ENCODE results near the gene DNAL1. TPM values are rescaled to one million over a fixed set of nuclear protein-coding genes. Genes with fewer than 3 reads are reported as not detected.

Gene DNAL1
- total and polyA plus RNA-seq, 2 of the 13 experiments (the other 11 are each of a cell fraction or from before 2014, with no cell fraction given) = 1.4 to 13.3 TPM

GRCh38 chr14:73713803-73714655, 69.2 kb downstream of the DNAL1 start, which contains the start of gene PNMA1 (continued):
- TF ChIP-seq FOXO4 (CRISPR knock-in tag; conservative IDR thresholded peaks at IDR 0.05) (0 out of 2 replicates have a peak, but pooled peaks have one; percentile 75), ZNF891 (CRISPR knock-in tag; IDR thresholded peaks at IDR 0.05) (no peak), NFKBIZ (CRISPR knock-in tag; IDR thresholded peaks at IDR 0.05) (0 out of 2 replicates have a peak, but pooled peaks have one; percentile 50), ZFP90 (CRISPR knock-in tag; IDR thresholded peaks at IDR 0.05; ENCODE audit: borderline replicate concordance) (no peak; the same call in 1 of the 2 replicates), MED1 (CRISPR knock-in tag; IDR thresholded peaks at IDR 0.05) (no peak; the same call in 1 of the 2 replicates), MIER3 (CRISPR knock-in tag; IDR thresholded peaks at IDR 0.05; ENCODE audit: borderline replicate concordance) (no peak), YY1 (IDR thresholded peaks at IDR 0.05; ENCODE audit: insufficient read depth, insufficient replicate concordance, low read depth, low read length) (peak; percentile 90), ZNF335 (CRISPR knock-in tag; IDR thresholded peaks at IDR 0.05) (no peak), ZNF20 (CRISPR knock-in tag; IDR thresholded peaks at IDR 0.05) (no peak), NFATC3 (CRISPR knock-in tag; IDR thresholded peaks at IDR 0.05) (no peak), ZNF660 (CRISPR knock-in tag; IDR thresholded peaks at IDR 0.05; ENCODE audit: borderline replicate concordance, low read depth) (0 out of 2 replicates have a peak, but pooled peaks have one; percentile 22), AHR (CRISPR knock-in tag; IDR thresholded peaks at IDR 0.05) (no peak), ZC3H13 (CRISPR knock-in tag; IDR thresholded peaks at IDR 0.05) (peak; percentile 47), KLF13 (CRISPR knock-in tag; IDR thresholded peaks at IDR 0.05) (no peak), ZNF232 (CRISPR knock-in tag; IDR thresholded peaks at IDR 0.05; ENCODE audit: borderline replicate concordance) (no peak), ZNF530 (CRISPR knock-in tag; IDR thresholded peaks at IDR 0.05; ENCODE audit: low read depth) (no peak), KDM5B (CRISPR knock-in tag; IDR thresholded peaks at IDR 0.05; ENCODE audit: borderline replicate concordance) (peak; percentile 45), PLRG1 (conservative IDR thresholded peaks at IDR 0.05) (no peak), KLF16 (CRISPR knock-in tag; IDR thresholded peaks at IDR 0.05) (0 out of 4 replicates have a peak, but pooled peaks of 1 of the 2 experiments have one; percentile 15), ZBTB7B (CRISPR knock-in tag; IDR thresholded peaks at IDR 0.05) (0 out of 2 replicates have a peak, but pooled peaks have one; percentile 39), XRCC5 (optimal IDR thresholded peaks at IDR 0.05; ENCODE audit: low read length) (no peak), AKNA (CRISPR knock-in tag; IDR thresholded peaks at IDR 0.05; ENCODE audit: borderline replicate concordance) (no peak)

Data from HepG2 (cell line).